GM19023 (cell line): ENCODE results near the gene NFIB.

Source experiments
- ATAC-seq: cut with Tn5 transposase; IDR thresholded peaks from one replicate; pipeline ENCODE4 v1.9.1; 2021; ENCODE audit warnings: mild to moderate bottlenecking, moderate library complexity; ENCODE audit not compliant: unreplicated experiment

The NFIB gene

DNA sequence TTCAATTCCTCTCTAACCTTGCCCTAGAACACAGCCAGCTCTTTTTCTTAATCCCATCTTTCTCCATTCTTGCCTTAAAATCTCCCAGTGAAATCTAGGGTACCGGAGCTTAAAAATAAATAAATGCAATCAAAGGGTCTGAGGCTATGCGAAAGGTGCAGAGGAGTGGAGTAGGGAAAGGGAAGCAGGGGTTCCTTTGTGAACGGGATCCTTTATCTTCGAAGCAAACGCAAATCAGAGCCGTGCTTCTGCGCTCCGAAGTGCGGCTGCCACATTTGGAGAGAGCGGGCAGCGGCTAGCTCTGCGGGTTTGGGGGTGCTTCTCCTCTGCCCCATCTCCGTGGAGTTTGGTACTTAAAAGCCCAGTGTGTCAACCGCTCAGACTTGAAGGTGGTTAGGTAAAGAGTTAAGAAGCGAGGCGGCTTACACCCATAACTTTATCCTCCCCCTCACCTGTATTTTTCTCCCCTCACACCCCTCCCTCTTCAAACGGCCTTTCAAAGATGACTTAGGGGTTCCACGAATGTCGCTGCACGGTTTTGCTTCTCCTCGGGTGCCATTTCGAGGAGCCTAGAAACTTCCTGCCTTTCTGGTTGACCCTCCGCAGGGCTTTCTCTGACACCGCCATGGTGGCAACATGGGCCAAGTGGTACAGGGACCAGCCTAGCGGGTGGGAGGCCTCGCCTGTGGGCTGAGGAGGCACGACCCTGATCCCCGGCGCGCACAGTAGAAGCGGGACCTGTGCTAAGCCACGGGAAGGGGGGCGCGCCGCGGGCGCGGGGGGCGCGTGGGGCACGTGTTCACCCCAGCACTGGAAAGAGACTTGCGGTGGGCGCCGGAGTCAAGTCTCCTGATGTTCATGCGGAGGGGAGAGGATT is 31.7 kb upstream of the NFIB start:
- ATAC-seq: no peak

DNA sequence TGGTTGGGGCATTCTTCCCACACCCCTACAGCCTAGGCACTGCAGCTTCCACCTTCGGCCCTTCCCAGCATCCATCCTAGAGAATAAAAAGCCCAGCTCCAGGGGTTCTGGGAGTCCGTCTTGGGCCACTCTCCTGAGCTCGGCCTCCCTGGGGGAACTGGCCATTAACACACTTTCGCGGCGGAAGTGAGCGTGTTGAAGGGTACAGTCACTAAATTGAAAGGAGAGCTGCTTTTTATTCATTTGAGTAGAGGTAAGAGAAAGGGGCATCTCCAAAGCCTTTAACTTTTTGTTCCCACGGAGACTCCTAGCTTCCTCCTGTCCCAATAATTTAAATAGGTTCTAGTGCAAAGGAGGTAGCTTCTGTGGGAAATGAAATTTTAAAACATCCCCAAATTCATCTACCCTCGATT is 31.0 kb upstream of the NFIB start:
- ATAC-seq: no peak

GRCh38 chr9:14344053-14344524 is 30.1 kb upstream of the NFIB start:
- ATAC-seq: no peak

GRCh38 chr9:14343261-14344031 is 29.5 kb upstream of the NFIB start:
- ATAC-seq: no peak

- ATAC-seq: no peak
Measured at GRCh38 chr9:14342736-14343135, 28.8 kb upstream of the NFIB start.

- no peak for ATAC-seq
Measured at GRCh38 chr9:14341437-14342122, 27.6 kb upstream of the NFIB start.

GRCh38 chr9:14340994-14341393 is 27.1 kb upstream of the NFIB start:
- ATAC-seq: no peak

- no peak for ATAC-seq
Measured at GRCh38 chr9:14340219-14340873, 26.4 kb upstream of the NFIB start.

GRCh38 chr9:14339746-14340145 is 25.8 kb upstream of the NFIB start:
- no peak for ATAC-seq

GRCh38 chr9:14337615-14338014 is 23.7 kb upstream of the NFIB start:
- no peak for ATAC-seq

- no peak for ATAC-seq
Measured at GRCh38 chr9:14336244-14336643, 22.3 kb upstream of the NFIB start.

GRCh38 chr9:14331120-14331519 is 17.2 kb upstream of the NFIB start:
- no peak for ATAC-seq

DNA sequence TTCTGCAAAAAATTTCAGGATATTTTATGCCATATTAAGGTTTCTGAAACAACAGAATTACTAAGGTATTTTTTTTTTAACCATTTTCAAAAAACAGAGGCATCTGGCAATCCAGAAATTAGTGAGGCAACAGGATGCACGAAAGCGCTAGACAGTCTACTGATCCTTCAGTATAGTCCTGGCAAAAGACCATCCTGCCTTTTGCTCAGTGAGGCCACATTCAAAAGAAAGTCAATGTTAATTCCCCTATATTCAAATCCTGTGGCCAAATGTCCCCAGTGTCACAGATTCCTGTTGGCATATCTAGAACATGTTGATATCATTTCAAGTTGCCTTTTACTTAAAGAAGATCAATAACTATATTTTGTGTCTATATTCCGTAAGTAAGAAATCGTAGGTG is 13.1 kb upstream of the NFIB start:
- no peak for ATAC-seq

- no peak for ATAC-seq
Measured at GRCh38 chr9:14326264-14326826, 12.4 kb upstream of the NFIB start.

DNA sequence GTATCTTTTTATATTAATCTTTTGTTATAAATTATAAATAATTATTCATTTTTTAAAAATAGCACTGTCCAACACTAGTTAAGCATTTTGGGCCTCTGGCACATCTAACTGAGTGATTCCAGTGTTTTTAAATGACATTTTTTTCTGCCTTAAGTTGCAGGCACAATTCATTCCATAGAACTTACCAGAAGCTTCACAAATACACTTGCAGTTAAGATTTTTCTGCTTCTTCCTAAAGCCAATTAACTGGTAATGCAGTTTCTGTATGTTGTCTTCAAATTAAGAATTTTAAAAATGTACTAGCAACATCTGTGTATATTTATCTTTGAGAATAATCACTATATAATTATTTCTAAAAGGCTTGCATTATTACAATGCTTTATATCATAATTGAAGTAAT is 11.2 kb upstream of the NFIB start:
- ATAC-seq: no peak

DNA sequence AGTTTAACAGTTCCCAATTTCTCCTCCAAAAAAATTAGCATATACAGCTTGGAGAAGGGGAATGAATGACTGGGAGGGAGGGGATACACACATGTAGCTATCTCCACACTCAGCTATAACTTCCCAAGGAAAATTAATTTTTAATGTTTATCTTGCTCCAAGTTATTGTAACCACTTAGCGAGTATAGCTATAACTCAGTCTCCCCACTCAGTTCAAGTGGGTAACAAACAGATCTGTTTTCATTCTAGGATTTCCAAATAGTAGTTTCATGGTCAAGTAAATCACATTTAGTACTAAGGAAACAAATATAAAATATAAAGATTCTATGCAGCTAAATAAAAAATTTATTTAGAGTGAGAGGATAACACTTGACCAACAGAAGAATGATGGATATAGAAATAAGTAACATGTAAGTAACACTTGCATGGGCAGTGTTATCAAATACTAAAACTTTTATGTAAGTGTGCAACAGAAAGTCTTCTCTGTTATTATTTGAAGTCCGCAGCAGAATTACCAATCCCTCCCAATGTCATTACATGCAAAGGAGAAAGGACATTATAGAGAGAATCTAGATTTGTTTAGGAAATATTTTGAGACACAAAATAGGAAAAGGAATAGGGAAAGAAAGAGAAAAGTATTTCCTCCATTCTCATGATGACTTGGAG is 10.2 kb upstream of the NFIB start:
- no peak for ATAC-seq

- ATAC-seq: no peak
Measured at GRCh38 chr9:14323083-14323971, 9.4 kb upstream of the NFIB start.

DNA sequence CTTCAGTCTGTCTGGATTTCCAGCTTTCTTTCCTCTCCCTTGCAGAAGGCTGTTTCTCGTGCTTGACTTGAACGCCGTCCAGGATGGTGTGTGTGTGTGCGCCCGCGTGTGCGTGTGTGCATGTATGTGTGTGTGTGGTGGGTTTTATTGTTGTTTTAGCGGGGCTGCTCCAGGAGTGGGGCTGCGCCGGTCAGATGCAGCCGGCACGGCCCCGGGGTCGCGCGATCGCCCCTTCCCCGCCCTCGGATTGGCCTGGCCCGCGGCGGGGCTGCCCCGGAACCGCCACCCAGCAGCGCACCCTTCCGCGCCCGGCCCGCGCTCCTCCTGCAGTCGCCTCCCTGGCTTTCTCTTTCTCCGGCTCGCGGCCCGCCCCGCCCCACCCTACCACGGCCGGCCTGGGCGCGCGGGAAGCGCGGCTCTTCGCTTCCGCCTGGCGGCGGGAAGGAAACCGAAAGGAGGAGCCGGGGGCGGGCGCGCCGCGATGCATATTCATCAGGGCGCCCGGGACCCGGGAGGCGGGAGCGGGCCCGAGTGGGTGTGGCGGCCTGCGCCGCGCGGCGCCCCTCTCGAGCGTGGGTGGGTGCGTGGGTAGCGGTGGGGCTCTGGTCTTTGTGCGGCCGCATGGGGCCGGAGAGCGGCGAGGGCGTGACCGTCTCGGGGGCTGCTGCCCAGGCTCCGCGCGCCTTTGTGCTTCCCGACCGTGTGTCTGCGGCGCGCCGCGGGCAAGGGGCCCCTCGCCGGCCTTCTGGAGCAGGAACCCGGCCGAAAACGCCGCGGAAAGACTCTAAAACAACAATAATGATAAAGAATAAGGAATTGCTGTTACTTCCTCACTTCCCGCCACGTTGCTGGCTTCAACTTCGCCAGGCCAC is 8.5 kb upstream of the NFIB start:
- peak; percentile 93 for ATAC-seq
